Esophagus (tissue), 2 donors: ENCODE data around the gene TCN2. TPM values are rescaled to one million over a fixed set of nuclear protein-coding genes. Genes with fewer than 3 reads are reported as not detected.
"Not testable (repeated sequence)": the region's sequence is repeated elsewhere in the genome, so short reads cannot be mapped to it uniquely, and the experiment has no call there.

ENCODE experiments used
- H3K27ac ChIP-seq, 2 donors: one replicate each; pipeline ENCODE4 v1.5.1; 2013; ENCODE audit warnings: low read depth in 2 of 2, mild to moderate bottlenecking in 2 of 2, inconsistent platforms in 1 of 2, low read length in 1 of 2, moderate library complexity in 1 of 2
- H3K27me3 ChIP-seq, 2 donors: one replicate each; pipeline ENCODE4 v1.6.1; 2013; ENCODE audit warnings: low read length in 2 of 2, control low read depth in 1 of 2, mild to moderate bottlenecking in 1 of 2; ENCODE audit not compliant: insufficient read depth in 2 of 2, control insufficient read depth in 1 of 2
- H3K36me3 ChIP-seq, 2 donors: one replicate each; pipeline ENCODE4 v1.6.1; 2013; ENCODE audit warnings: low read length in 1 of 2; ENCODE audit not compliant: control insufficient read depth in 2 of 2, insufficient read depth in 2 of 2
- H3K4me1 ChIP-seq, 2 donors: one replicate each; pipeline ENCODE4 v1.6.1; 2013; ENCODE audit warnings: low read length in 1 of 2; ENCODE audit not compliant: control insufficient read depth in 2 of 2, insufficient read depth in 2 of 2
- H3K4me3 ChIP-seq, 2 donors: one replicate each; pipeline ENCODE4 v1.5.1; 2013; ENCODE audit warnings: low read length in 2 of 2, mild to moderate bottlenecking in 2 of 2, low read depth in 1 of 2, moderate library complexity in 1 of 2
- H3K9me3 ChIP-seq, 2 donors: one replicate each; pipeline ENCODE4 v1.6.1; 2013; ENCODE audit warnings: mild to moderate bottlenecking in 2 of 2, low read depth in 1 of 2, low read length in 1 of 2, moderate library complexity in 1 of 2; ENCODE audit not compliant: control insufficient read depth in 2 of 2, insufficient read depth in 1 of 2
- WGBS, 2 donors: extraction: QIAGEN DNeasy Blood & Tissue Kit; methylation state at CpG; one replicate each; pipeline ENCODE4 v1.1.7; 2013; 5-methylcytosine and 5-hydroxymethylcytosine counted together
- polyA plus RNA-seq, 2 donors: library from polyadenylated mRNA; stranded (reverse); fragments of 200-250 nt; gene quantifications; one replicate each; pipeline ENCODE4 v1.2.3, GENCODE V29; 2013
- donor health status: healthy with polysubstance abuse.
- donor health status: Bipolar disorder and iron deficiency.

TCN2 gene
- polyA plus RNA-seq, 2 donors: 1.6 to 2.2 TPM

- Histone ChIP-seq H3K27ac (peak within 1 kb of the TSS; percentile 21 to 45), H3K4me3 (peak within 1 kb of the TSS; percentile 77), H3K9me3 (no peaks in the 10 kb centered on the region), H3K4me1 (peaks cover 0 to 4% of the 10 kb centered on the region in 2 donors), H3K27me3 (no peaks in the 10 kb centered on the region), H3K36me3 (peaks cover 2 to 6% of the 10 kb centered on the region in 2 donors)
- WGBS, 2 donors: 0 to 1% methylated on average over 76 to 77 of the region's 77 CpGs
Observed at GRCh38 chr22:30667494-30668385, 60.8 kb downstream of the TCN2 start, which contains the start of gene DUSP18. Gene DUSP18, minus strand, starts transcription at chr22:30667875. Its CDS starts 3,872 bp downstream, at chr22:30664003.

- Histone ChIP-seq H3K9me3 (no peaks in the 10 kb centered on the region), H3K27me3 (no peaks in the 10 kb centered on the region), H3K4me1 (peaks cover 0 to 4% of the 10 kb centered on the region in 2 donors), H3K36me3 (peaks cover 0 to 3% of the 10 kb centered on the region in 2 donors), H3K27ac (peak overlapping the region in 1 of 2 donors; percentile 43), H3K4me3 (peak overlapping the region; percentile 77)
- 20 to 31% methylated on average over 10 of the region's 10 CpGs for WGBS, 2 donors
Observed at GRCh38 chr22:30668386-30668710, 61.4 kb downstream of the TCN2 start.

- Histone ChIP-seq H3K27me3 (no peaks in the 10 kb centered on the region), H3K27ac (no peak overlapping the region), H3K9me3 (peaks cover 0 to 4% of the 10 kb centered on the region in 2 donors), H3K4me3 (no peak overlapping the region), H3K36me3 (no peaks in the 10 kb centered on the region), H3K4me1 (peaks cover 0 to 4% of the 10 kb centered on the region in 2 donors)
- WGBS, 2 donors: 74 to 84% methylated on average over 3 of the region's 3 CpGs
Observed at GRCh38 chr22:30671071-30671470, 64.1 kb downstream of the TCN2 start.

- WGBS, 2 donors: 85 to 89% methylated on average over 4 of the region's 4 CpGs
- peaks cover 0 to 4% of the 10 kb centered on the region in 2 donors for H3K9me3 ChIP-seq
- no peaks in the 10 kb centered on the region for H3K36me3 ChIP-seq
- H3K4me3 ChIP-seq: no peak overlapping the region
- no peak overlapping the region for H3K27ac ChIP-seq
- H3K27me3 ChIP-seq: no peaks in the 10 kb centered on the region
- H3K4me1 ChIP-seq: peaks cover 0 to 4% of the 10 kb centered on the region in 2 donors
Observed at GRCh38 chr22:30673136-30673535, 66.2 kb downstream of the TCN2 start.

GRCh38 chr22:30674482-30674881 lies 67.5 kb downstream of the TCN2 start:
- Histone ChIP-seq H3K36me3 (no peaks in the 10 kb centered on the region), H3K27ac (no peak overlapping the region), H3K9me3 (peaks cover 0 to 4% of the 10 kb centered on the region in 2 donors), H3K4me1 (no peaks in the 10 kb centered on the region), H3K4me3 (no peak overlapping the region), H3K27me3 (no peaks in the 10 kb centered on the region)
- WGBS, 2 donors: 87 to 93% methylated on average over 6 of the region's 6 CpGs

- WGBS, 2 donors: 83 to 88% methylated on average over 9 of the region's 9 CpGs
- H3K36me3 ChIP-seq: no peaks in the 10 kb centered on the region
- H3K4me1 ChIP-seq: no peaks in the 10 kb centered on the region
- no peaks in the 10 kb centered on the region for H3K27me3 ChIP-seq
- H3K9me3 ChIP-seq: peaks cover 0 to 4% of the 10 kb centered on the region in 2 donors
- H3K4me3 ChIP-seq: no peak overlapping the region
- H3K27ac ChIP-seq: no peak overlapping the region
Observed at GRCh38 chr22:30675436-30675835, 68.5 kb downstream of the TCN2 start.

GRCh38 chr22:30676565-30676964 lies 69.6 kb downstream of the TCN2 start:
- WGBS, 2 donors: 59 to 70% methylated on average over 3 of the region's 3 CpGs
- not testable (repeated sequence) for H3K9me3 ChIP-seq

More at GRCh38 chr22:30676565-30676964, 69.6 kb downstream of the TCN2 start:
- not testable (repeated sequence) for H3K4me1 ChIP-seq, H3K27ac ChIP-seq, H3K36me3 ChIP-seq, H3K4me3 ChIP-seq, H3K27me3 ChIP-seq

Other genes with a start within 250 kb of the TCN2 start
- gene RNF215, start 219.8 kb upstream of the TCN2 start, polyA plus RNA-seq: 1 to 10 TPM; 5.2 to 7.3 TPM
- gene SEC14L2, start 210.2 kb upstream of the TCN2 start, polyA plus RNA-seq: 10 to 100 TPM; 27.2 to 29.1 TPM
- gene MTFP1, start 181.4 kb upstream of the TCN2 start, polyA plus RNA-seq: 10 to 100 TPM; 19.7 to 23.5 TPM
- gene SEC14L3, start 135.2 kb upstream of the TCN2 start, polyA plus RNA-seq: not detected
- under 1 TPM in 1 of 2 donors, not detected in 1; 0.02 TPM for gene SEC14L4, start 101.5 kb upstream of the TCN2 start, polyA plus RNA-seq
- under 1 TPM in 1 of 2 donors, not detected in 1; 0.07 TPM for gene SEC14L6, start 60.4 kb upstream of the TCN2 start, polyA plus RNA-seq
- gene GAL3ST1, start 32.5 kb upstream of the TCN2 start, polyA plus RNA-seq: under 1 TPM; 0.14 to 0.15 TPM
- gene PES1, start 15.3 kb upstream of the TCN2 start, polyA plus RNA-seq: 10 to 100 TPM; 31.3 to 46.6 TPM
- 1 to 10 TPM; 1.7 to 3.1 TPM for gene SLC35E4, start 28.6 kb downstream of the TCN2 start, polyA plus RNA-seq
- gene DUSP18, start 60.7 kb downstream of the TCN2 start, polyA plus RNA-seq: 1 to 10 TPM; 3.6 to 4.7 TPM
- 1 to 10 TPM; 2.5 to 2.7 TPM for gene OSBP2, start 87.7 kb downstream of the TCN2 start, polyA plus RNA-seq